GM12878 (cell line): ENCODE results near the gene MTX1. TPM values are rescaled to one million over a fixed set of nuclear protein-coding genes. Genes with fewer than 3 reads are reported as not detected.

Experiments used
- E2F8 ChIP-seq: fragments of 450-650 bp; IDR thresholded peaks from 2 replicates; pipeline ENCODE4 v1.6.1; 2018; ENCODE audit warnings: mild to moderate bottlenecking, low read depth, moderate library complexity; ENCODE audit not compliant: partially characterized antibody
- POU2F2 ChIP-seq: IDR thresholded peaks from 3 replicates; pipeline ENCODE4 v1.6.1; 2011; ENCODE audit warnings: low read depth, mild to moderate bottlenecking, low read length, borderline replicate concordance
- RB1 ChIP-seq: fragments of 450-650 bp; formaldehyde crosslinking; IDR thresholded peaks from 2 replicates; pipeline ENCODE4 v1.6.1; 2017; ENCODE audit warnings: mild to moderate bottlenecking, borderline replicate concordance
- TCF3 ChIP-seq: IDR thresholded peaks from 2 replicates; pipeline ENCODE4 v1.6.1; 2012; ENCODE audit warnings: low read depth, mild to moderate bottlenecking, low read length, borderline replicate concordance; ENCODE audit not compliant: insufficient read depth
- polyA plus RNA-seq, 11 experiments: library from polyadenylated mRNA; depleted of rRNA in 4 of 11; unstranded in 6 of 11; stranded (reverse) in 5 of 11; fragments of >200 nt; fragmentation: Nextera tagmentation in 4 of 11; fragmentation: Illumina TruSeq in 1 of 11; extraction: Ambion mirVana in 4 of 11; extraction: Trizol in 1 of 11; gene quantifications; 1 replicate in 1 of 11; 2 replicates in 10 of 11; pipeline versions ENCODE4 v1.2.1 to v1.2.3, GENCODE V29; 2011 to 2016; ENCODE audit warnings: inconsistent platforms in 2 of 11, missing spikeins in 2 of 11, low read depth in 1 of 11
- total RNA-seq, 4 experiments: library from RNA; depleted of rRNA in 3 of 4; stranded (reverse); fragments of >200 nt in 3 of 4; fragmentation: Illumina TruSeq in 1 of 4; extraction: Trizol in 1 of 4; gene quantifications; 2 replicates each; pipeline versions ENCODE4 v1.2.1 to v1.2.3, GENCODE V29; 2013 to 2021
- TF ChIP-seq, protein P1 (sequence below): IDR thresholded peaks from 2 replicates; pipeline ENCODE4 v1.6.1; 2012; ENCODE audit warnings: improper control_type of control experiment, low read depth, low read length; ENCODE audit not compliant: insufficient replicate concordance

Gene MTX1
- total and polyA plus RNA-seq, 10 of the 15 experiments (the other 5 are each of a cell fraction or from before 2014, with no cell fraction given) = 15.8 to 92.0 (median 49.1) TPM

DNA sequence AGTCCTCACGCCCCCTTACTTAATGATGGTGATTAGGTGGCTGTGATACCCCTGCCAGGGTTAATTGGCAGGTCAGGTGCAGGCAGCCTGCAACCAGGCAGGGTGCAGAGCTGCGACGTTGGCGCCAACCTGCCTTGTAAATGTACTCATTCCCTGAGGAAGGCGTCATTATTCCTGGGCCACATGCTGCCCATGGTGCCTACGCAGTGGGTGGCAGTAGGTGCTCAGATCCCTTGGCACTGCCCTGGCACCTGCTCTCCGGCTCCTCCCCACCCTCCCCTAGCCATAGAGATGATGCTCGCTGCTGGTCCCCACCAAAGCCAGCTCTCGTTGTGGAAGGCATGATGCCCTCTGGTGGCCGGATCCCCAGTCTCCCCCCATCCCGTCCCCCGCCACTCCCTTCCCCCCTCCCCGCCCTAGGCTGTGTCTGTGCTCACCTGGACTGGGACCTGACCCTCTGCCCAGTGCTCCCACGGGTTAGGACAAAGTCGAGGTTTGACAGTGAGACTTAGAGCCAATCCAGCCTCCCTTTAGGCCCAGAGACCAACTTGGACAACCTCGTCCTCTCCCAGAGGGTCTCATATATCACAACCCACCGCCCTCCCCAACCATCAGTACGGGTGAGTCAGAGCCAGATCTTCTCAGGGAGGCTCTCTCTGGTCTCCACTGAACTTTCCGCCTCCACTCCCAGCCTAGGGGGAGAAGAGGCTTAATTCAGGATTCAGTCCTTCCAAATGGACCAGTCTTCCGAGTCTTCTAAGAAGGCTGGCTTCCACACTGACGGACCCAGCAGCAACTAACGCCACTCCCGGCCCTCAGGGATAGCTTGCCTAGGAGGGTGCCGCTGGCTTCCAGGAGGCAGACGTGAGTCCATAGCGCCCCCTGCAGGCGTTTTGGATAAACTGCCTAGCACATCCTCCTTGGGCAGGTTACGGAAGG is 41.1 kb upstream of the MTX1 start (continued):
- TF ChIP-seq E2F8 (no peak), POU2F2 (no peak), RB1 (peak; percentile 67; the same call in 1 of the 2 replicates), TCF3 (no peak)
- TF ChIP-seq, protein P1, sequence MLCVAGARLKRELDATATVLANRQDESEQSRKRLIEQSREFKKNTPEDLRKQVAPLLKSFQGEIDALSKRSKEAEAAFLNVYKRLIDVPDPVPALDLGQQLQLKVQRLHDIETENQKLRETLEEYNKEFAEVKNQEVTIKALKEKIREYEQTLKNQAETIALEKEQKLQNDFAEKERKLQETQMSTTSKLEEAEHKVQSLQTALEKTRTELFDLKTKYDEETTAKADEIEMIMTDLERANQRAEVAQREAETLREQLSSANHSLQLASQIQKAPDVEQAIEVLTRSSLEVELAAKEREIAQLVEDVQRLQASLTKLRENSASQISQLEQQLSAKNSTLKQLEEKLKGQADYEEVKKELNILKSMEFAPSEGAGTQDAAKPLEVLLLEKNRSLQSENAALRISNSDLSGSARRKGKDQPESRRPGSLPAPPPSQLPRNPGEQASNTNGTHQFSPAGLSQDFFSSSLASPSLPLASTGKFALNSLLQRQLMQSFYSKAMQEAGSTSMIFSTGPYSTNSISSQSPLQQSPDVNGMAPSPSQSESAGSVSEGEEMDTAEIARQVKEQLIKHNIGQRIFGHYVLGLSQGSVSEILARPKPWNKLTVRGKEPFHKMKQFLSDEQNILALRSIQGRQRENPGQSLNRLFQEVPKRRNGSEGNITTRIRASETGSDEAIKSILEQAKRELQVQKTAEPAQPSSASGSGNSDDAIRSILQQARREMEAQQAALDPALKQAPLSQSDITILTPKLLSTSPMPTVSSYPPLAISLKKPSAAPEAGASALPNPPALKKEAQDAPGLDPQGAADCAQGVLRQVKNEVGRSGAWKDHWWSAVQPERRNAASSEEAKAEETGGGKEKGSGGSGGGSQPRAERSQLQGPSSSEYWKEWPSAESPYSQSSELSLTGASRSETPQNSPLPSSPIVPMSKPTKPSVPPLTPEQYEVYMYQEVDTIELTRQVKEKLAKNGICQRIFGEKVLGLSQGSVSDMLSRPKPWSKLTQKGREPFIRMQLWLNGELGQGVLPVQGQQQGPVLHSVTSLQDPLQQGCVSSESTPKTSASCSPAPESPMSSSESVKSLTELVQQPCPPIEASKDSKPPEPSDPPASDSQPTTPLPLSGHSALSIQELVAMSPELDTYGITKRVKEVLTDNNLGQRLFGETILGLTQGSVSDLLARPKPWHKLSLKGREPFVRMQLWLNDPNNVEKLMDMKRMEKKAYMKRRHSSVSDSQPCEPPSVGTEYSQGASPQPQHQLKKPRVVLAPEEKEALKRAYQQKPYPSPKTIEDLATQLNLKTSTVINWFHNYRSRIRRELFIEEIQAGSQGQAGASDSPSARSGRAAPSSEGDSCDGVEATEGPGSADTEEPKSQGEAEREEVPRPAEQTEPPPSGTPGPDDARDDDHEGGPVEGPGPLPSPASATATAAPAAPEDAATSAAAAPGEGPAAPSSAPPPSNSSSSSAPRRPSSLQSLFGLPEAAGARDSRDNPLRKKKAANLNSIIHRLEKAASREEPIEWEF = no peak
